Erythroblast (primary cell): ENCODE results near the gene ALKBH7.
"Not testable (repeated sequence)": the region's sequence is repeated elsewhere in the genome, so short reads cannot be mapped to it uniquely, and the experiment has no call there.

Experiments
- GATA1 ChIP-seq: IDR thresholded peaks from 2 replicates; pipeline ENCODE4 v1.6.1; 2011; ENCODE audit warnings: low read depth, mild to moderate bottlenecking, control low read depth, low read length, moderate library complexity
- POLR2A ChIP-seq: IDR thresholded peaks from 2 replicates; pipeline ENCODE4 v1.6.1; 2011; ENCODE audit warnings: mild to moderate bottlenecking, low read length

DNA sequence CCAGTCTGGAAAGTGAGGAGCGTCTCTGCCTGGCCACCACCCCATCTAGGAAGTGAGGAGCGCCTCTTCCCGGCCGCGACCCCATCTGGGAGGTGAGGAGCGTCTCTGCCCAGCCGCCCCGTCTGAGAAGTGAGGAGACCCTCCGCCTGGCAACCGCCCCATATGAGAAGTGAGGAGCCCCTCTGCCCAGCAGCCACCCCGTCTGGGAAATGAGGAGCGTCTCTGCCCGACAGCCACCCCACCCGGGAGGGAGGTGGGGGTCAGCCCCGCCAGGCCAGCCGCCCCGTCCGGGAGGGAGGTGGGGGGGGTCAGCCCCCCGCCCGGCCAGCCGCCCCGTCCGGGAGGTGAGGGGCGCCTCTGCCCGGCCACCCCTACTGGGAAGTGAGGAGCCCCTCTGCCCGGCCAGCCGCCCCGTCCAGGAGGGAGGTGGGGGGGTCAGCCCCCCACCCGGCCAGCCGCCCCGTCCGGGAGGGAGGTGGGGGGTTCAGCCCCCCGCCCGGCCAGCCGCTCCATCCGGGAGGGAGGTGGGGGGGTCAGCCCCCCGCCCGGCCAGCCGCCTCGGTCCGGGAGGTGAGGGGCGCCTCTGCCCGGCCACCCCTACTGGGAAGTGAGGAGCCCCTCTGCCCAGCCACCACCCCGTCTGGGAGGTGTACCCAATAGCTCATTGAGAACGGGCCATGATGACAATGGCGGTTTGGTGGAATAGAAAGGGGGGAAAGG, 17.1 kb upstream of the ALKBH7 start:
- TF ChIP-seq POLR2A, GATA1: not testable (repeated sequence)
